GM12878 (cell line): ENCODE data around the gene GPC3. TPM values are rescaled to one million over a fixed set of nuclear protein-coding genes. Genes with fewer than 3 reads are reported as not detected.

ENCODE experiments used
- ATAC-seq: fragments of 200-7000 bp; cut with Tn5 transposase; 3 replicates; pipeline ENCODE4 v1.9.1; 2020; ENCODE audit warnings: mild to moderate bottlenecking, moderate library complexity
- BruUV-seq: library from RNA; stranded (reverse); fragments of 400-500 nt; replicated peaks from 2 replicates; lab custom pipeline; 2021; lab: Mats Ljungman, UMichigan
- CTCF ChIA-PET: fragments of 300-600 bp; sonication (Branson Sonifier 250); formaldehyde crosslinking; extraction: SDS; loops from one replicate; lab custom pipeline; 2021; ENCODE audit warnings: inconsistent platforms; lab: Yijun Ruan, JAX
- POLR2A ChIA-PET: fragments of 350-600 bp; formaldehyde crosslinking; extraction: SDS; loops from one replicate; lab custom pipeline; 2021; ENCODE audit warnings: inconsistent platforms; lab: Charles Lee
- RAD21 ChIA-PET: fragments of 300-600 bp; sonication (Branson Sonifier 250); formaldehyde crosslinking; loops from one replicate; lab custom pipeline; 2023; ENCODE audit warnings: antibody characterized with exemption; ENCODE audit not compliant: unreplicated experiment; lab: Charles Lee
- SMC1A ChIA-PET: fragments of 300-600 bp; sonication (Branson Sonifier 250); formaldehyde crosslinking; loops from one replicate; lab custom pipeline; 2023; ENCODE audit not compliant: unreplicated experiment, uncharacterized antibody; lab: Charles Lee
- DNase-seq: peaks from one replicate; pipeline ENCODE4 v3.0.0-alpha.2; 2011; ENCODE audit warnings: low read depth, low spot score
- FAIRE-seq: peaks from 3 replicates; lab custom pipeline; 2011; peaks lifted over from hg19 to GRCh38; lab: Jason Lieb, UNC
- H2AFZ ChIP-seq: 2 replicates; pipeline ENCODE4 v1.6.0; 2011; ENCODE audit warnings: low read depth, low read length, control low read depth; ENCODE audit not compliant: control insufficient read depth
- H3K27ac ChIP-seq: 2 replicates; pipeline ENCODE4 v1.5.1; 2011; ENCODE audit warnings: control low read depth; ENCODE audit not compliant: control insufficient read depth, insufficient read depth
- H3K27me3 ChIP-seq, 2 experiments: replicated peaks in 1 of 2; 2 replicates each; pipeline versions ENCODE4 v1.6.0 to v1.6.1; 2011; ENCODE audit warnings: low read length in 1 of 2; ENCODE audit not compliant: control insufficient read depth in 2 of 2, insufficient read depth in 2 of 2
- H3K36me3 ChIP-seq, 2 experiments: 2 replicates each; pipeline ENCODE4 v1.5.1; 2011; ENCODE audit warnings: low read length in 1 of 2; ENCODE audit not compliant: control insufficient read depth in 2 of 2, insufficient read depth in 2 of 2
- H3K4me1 ChIP-seq: 2 replicates; pipeline ENCODE4 v1.6.1; 2011; ENCODE audit warnings: mild to moderate bottlenecking, low read length, moderate library complexity, mixed read lengths; ENCODE audit not compliant: control insufficient read depth, insufficient read depth
- H3K4me2 ChIP-seq: 2 replicates; pipeline ENCODE4 v1.6.0; 2011; ENCODE audit warnings: control low read depth; ENCODE audit not compliant: control insufficient read depth, insufficient read depth
- H3K4me3 ChIP-seq: fragments of 200-600 bp; sonication (generic); 2 replicates; pipeline ENCODE4 v1.5.1; 2016
- H3K79me2 ChIP-seq: 2 replicates; pipeline ENCODE4 v1.6.0; 2011; ENCODE audit warnings: low read length; ENCODE audit not compliant: control insufficient read depth, insufficient read depth
- H3K9ac ChIP-seq: 2 replicates; pipeline ENCODE4 v1.8.0; 2011; ENCODE audit warnings: low read length, control low read depth, mixed read lengths; ENCODE audit not compliant: control insufficient read depth, insufficient read depth
- H3K9me3 ChIP-seq: replicated peaks from 3 replicates; pipeline ENCODE4 v1.5.1; 2011; ENCODE audit warnings: mild to moderate bottlenecking, low read length; ENCODE audit not compliant: control insufficient read depth, insufficient read depth
- H4K20me1 ChIP-seq: 2 replicates; pipeline ENCODE4 v1.6.0; 2011; ENCODE audit not compliant: control insufficient read depth, insufficient read depth
- BHLHE40 ChIP-seq, 2 experiments: fragments of 450-650 bp in 1 of 2; IDR thresholded peaks; 2 replicates each; pipeline ENCODE4 v1.6.1; 2011 to 2017; ENCODE audit warnings: low read depth in 2 of 2, borderline replicate concordance in 1 of 2, improper control_type of control experiment in 1 of 2, low read length in 1 of 2, mild to moderate bottlenecking in 1 of 2
- CBX3 ChIP-seq: fragments of 200-600 bp; sonication (generic); IDR thresholded peaks from 2 replicates; pipeline ENCODE4 v1.6.1; 2016; ENCODE audit warnings: low read depth, borderline replicate concordance
- CREB1 ChIP-seq: IDR thresholded peaks from 2 replicates; pipeline ENCODE4 v1.6.1; 2012; ENCODE audit warnings: low read depth, mild to moderate bottlenecking, inconsistent platforms
- ELK1 ChIP-seq: IDR thresholded peaks from 2 replicates; pipeline ENCODE4 v1.6.1; 2012; ENCODE audit warnings: low read depth, low read length, improper control_type of control experiment
- GABPA ChIP-seq: IDR thresholded peaks from 2 replicates; pipeline ENCODE4 v1.6.1; 2014; ENCODE audit warnings: antibody characterized with exemption, low read depth, mild to moderate bottlenecking, inconsistent platforms
- HDGF ChIP-seq: fragments of 450-650 bp; IDR thresholded peaks from 2 replicates; pipeline ENCODE4 v1.6.1; 2016; ENCODE audit warnings: antibody characterized with exemption
- LARP7 ChIP-seq: fragments of 450-650 bp; IDR thresholded peaks from 2 replicates; pipeline ENCODE4 v1.6.1; 2017; ENCODE audit warnings: mild to moderate bottlenecking
- MEF2A ChIP-seq: IDR thresholded peaks from 2 replicates; pipeline ENCODE4 v1.6.1; 2011; ENCODE audit warnings: low read depth, mild to moderate bottlenecking, low read length, moderate library complexity; ENCODE audit not compliant: insufficient read depth
- PKNOX1 ChIP-seq: fragments of 450-650 bp; IDR thresholded peaks from 2 replicates; pipeline ENCODE4 v1.6.1; 2016; ENCODE audit warnings: mild to moderate bottlenecking
- ZNF384 ChIP-seq: IDR thresholded peaks from 2 replicates; pipeline ENCODE4 v1.6.1; 2012; ENCODE audit warnings: low read depth, mild to moderate bottlenecking, low read length, improper control_type of control experiment, borderline replicate concordance
- WGBS: methylation state at CpG from one replicate; pipeline ENCODE4 v1.1.6; 2016; ENCODE audit warnings: low lambda C conversion rate; ENCODE audit not compliant: insufficient replicate concordance, insufficient coverage; ENCODE audit errors: missing lambda C conversion rate; 5-methylcytosine and 5-hydroxymethylcytosine counted together
- in situ Hi-C: fragments of 300-500 bp; cut with MboI; formaldehyde crosslinking; loops from 9 replicates; pipeline ENCODE4 v1.14.3; 2018; ENCODE audit warnings: mixed read lengths
- intact Hi-C: fragments of 100-400 bp; cut with micrococcal nuclease; formaldehyde crosslinking; loops from one replicate; pipeline ENCODE4 v1.14.2; 2022; ENCODE audit not compliant: unreplicated experiment
- polyA plus RNA-seq, 11 experiments: library from polyadenylated mRNA; depleted of rRNA in 4 of 11; unstranded in 6 of 11; stranded (reverse) in 5 of 11; fragments of >200 nt; fragmentation: Nextera tagmentation in 4 of 11; fragmentation: Illumina TruSeq in 1 of 11; extraction: Ambion mirVana in 4 of 11; extraction: Trizol in 1 of 11; gene quantifications; 1 replicate in 1 of 11; 2 replicates in 10 of 11; pipeline versions ENCODE4 v1.2.1 to v1.2.3, GENCODE V29; 2011 to 2016; ENCODE audit warnings: inconsistent platforms in 2 of 11, missing spikeins in 2 of 11, low read depth in 1 of 11
- total RNA-seq, 4 experiments: library from RNA; depleted of rRNA in 3 of 4; stranded (reverse); fragments of >200 nt in 3 of 4; fragmentation: Illumina TruSeq in 1 of 4; extraction: Trizol in 1 of 4; gene quantifications; 2 replicates each; pipeline versions ENCODE4 v1.2.1 to v1.2.3, GENCODE V29; 2013 to 2021

Gene GPC3
- total and polyA plus RNA-seq, 10 of the 15 experiments (the other 5 are each of a cell fraction or from before 2014, with no cell fraction given) = 0.09 to 0.82 TPM; not detected in 8

- SMC1A ChIA-PET = no interaction called here
- CTCF ChIA-PET = no interaction called here
- H3K79me2 ChIP-seq = no peaks in the 10 kb centered on the region
Measured at GRCh38 chrX:133648594-133648993, 336.8 kb downstream of the GPC3 start.

More at GRCh38 chrX:133648594-133648993, 336.8 kb downstream of the GPC3 start:
- Histone ChIP-seq H3K9ac (no peak overlapping the region), H3K9me3 (no peaks in the 10 kb centered on the region), H3K4me3 (no peak overlapping the region), H3K36me3 (no peaks in the 10 kb centered on the region), H2AFZ (no peak overlapping the region), H3K27ac (no peak overlapping the region), H3K4me1 (no peaks in the 10 kb centered on the region), H3K27me3 (no peaks in the 10 kb centered on the region), H4K20me1 (no peaks in the 10 kb centered on the region), H3K4me2 (no peak overlapping the region)
- TF ChIP-seq ZNF384 (no peak), MEF2A (no peak), CBX3 (no peak), GABPA (no peak), BHLHE40 (IDR thresholded peaks at IDR 0.05; ENCODE audit: borderline replicate concordance in 1 of 2, low read depth in 2 of 2, low read length in 1 of 2) (no peak), CREB1 (no peak), LARP7 (no peak), HDGF (no peak), PKNOX1 (no peak), ELK1 (no peak)
- in situ Hi-C loops = no loop called here
- ChIA-PET POLR2A (no interaction called here), RAD21 (no interaction called here)
- intact Hi-C loops = no loop called here
- ATAC-seq (no peak), DNase-seq (no peak), FAIRE-seq (no peak)
- WGBS = 4% methylated on average over 4 of the region's 4 CpGs
- BruUV-seq = no TSS peak
